Epithelial cell of proximal tubule (primary cell): ENCODE results near the gene AMH. TPM values are rescaled to one million over a fixed set of nuclear protein-coding genes. Genes with fewer than 3 reads are reported as not detected.

ENCODE experiments used
- DNase-seq: peaks from one replicate; pipeline ENCODE4 v3.0.0-alpha.2; 2011; ENCODE audit warnings: low read depth
- H3K4me3 ChIP-seq: 2 replicates; pipeline ENCODE4 v1.5.1; 2011; ENCODE audit warnings: low read depth, mild to moderate bottlenecking, low read length
- total RNA-seq: library from RNA; depleted of rRNA; stranded (reverse); fragments of >200 nt; gene quantifications from 2 replicates; pipeline ENCODE4 v1.2.3, GENCODE V29; 2015
- TF ChIP-seq, protein P1 (sequence below): conservative IDR thresholded peaks from 2 replicates; pipeline ENCODE4 v1.5.1; 2012; ENCODE audit warnings: low read depth, mild to moderate bottlenecking, low read length

AMH gene
- total RNA-seq, 1 donor from 2014 or later, result 0.52 TPM

DNA sequence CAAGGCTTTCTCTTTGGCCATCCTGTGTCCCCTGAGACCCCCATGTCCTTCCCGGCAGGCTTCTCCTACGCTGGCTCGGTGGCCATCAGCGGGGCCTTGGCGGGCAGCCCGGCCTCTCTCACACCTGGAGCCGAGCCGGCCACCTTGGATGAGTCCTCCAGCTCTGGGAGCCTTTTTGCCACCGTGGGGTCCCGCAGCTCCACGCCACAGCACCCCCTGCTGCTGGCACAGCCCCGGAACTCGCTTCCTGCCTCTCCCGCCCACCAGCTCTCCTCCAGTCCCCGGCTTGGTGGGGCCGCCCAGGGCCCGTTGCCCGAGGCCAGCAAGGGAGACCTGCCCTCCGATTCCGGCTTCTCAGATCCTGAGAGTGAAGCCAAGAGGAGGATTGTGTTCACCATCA, 27.2 kb upstream of the AMH start:
- no peak overlapping the region for H3K4me3 ChIP-seq
- TF ChIP-seq, protein P1, sequence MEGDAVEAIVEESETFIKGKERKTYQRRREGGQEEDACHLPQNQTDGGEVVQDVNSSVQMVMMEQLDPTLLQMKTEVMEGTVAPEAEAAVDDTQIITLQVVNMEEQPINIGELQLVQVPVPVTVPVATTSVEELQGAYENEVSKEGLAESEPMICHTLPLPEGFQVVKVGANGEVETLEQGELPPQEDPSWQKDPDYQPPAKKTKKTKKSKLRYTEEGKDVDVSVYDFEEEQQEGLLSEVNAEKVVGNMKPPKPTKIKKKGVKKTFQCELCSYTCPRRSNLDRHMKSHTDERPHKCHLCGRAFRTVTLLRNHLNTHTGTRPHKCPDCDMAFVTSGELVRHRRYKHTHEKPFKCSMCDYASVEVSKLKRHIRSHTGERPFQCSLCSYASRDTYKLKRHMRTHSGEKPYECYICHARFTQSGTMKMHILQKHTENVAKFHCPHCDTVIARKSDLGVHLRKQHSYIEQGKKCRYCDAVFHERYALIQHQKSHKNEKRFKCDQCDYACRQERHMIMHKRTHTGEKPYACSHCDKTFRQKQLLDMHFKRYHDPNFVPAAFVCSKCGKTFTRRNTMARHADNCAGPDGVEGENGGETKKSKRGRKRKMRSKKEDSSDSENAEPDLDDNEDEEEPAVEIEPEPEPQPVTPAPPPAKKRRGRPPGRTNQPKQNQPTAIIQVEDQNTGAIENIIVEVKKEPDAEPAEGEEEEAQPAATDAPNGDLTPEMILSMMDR, result peak; percentile 23
- no peak for DNase-seq

DNA sequence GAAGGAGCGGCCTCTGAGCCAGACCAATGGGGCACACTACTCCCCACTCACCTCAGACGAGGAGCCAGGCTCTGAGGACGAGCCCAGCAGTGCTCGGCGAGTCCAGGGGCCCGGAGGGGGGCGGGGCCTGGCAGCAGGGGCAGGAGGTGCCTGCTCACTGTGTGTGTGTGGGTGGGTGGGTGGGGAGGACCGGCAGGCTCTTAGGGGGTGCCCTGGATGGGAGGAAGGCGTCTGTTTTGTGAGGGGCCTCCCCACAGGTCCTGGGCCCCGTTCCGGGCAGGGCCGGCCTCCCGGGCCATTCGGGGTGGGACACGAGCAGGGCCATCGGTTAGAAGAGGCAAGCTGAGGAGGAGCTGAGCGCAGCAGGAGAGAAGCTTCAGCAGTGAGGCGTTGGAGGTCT, 25.7 kb upstream of the AMH start:
- DNase-seq, result no peak
- TF ChIP-seq, protein P1, result no peak
- H3K4me3 ChIP-seq, result no peak overlapping the region

DNA sequence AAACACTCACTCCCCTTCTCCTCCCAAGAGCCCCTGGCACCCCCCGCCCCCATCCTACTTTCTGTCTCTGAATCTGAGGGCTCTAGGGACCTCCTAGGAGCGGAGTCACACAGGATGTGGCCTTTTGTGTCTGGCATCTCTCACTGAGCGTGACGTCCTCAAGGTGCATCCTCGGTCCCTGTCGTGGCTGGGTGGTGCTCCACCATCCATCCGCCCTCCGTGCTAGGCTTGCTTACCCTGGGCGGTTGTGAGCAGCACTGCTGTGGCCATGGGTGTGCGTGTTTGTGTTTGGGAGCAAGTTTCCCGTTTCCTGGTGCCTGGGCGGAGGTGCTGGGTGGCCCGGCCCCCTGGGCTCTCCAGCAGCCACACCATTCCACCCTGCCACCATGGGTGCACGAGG, 25.2 kb upstream of the AMH start:
- TF ChIP-seq, protein P1, result no peak
- no peak for DNase-seq
- H3K4me3 ChIP-seq, result no peak overlapping the region

DNA sequence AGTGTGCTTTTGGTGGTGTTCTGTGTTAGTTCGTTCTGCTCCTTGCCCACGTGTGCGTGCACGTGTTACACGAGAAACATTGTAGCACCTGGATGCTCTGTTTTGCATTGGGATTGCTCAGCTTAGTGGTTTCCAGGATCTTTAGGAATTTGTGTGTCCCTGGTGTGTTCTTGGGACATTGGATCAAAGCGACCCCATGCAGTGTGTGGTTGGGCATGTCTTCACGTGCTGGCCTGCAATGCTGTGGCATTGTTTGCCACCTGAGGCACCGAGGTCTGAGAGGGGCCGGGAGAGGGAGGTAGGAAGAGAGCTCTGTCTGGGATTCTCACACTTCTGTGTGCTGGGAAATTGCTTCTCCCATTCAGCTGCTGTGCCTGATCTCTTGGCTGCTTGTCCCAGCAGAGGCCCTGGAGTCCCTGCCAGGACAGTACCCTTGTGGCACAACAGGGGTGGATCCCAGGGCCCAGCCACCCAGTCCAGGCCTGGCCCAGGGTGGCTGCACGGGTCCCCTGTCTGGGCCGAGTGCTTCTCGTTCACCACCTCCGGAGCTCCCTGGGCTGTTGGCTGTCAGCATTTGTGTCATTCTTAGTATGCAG, 24.3 kb upstream of the AMH start:
- TF ChIP-seq, protein P1, result no peak
- no peak for DNase-seq
- no peak overlapping the region for H3K4me3 ChIP-seq

DNA sequence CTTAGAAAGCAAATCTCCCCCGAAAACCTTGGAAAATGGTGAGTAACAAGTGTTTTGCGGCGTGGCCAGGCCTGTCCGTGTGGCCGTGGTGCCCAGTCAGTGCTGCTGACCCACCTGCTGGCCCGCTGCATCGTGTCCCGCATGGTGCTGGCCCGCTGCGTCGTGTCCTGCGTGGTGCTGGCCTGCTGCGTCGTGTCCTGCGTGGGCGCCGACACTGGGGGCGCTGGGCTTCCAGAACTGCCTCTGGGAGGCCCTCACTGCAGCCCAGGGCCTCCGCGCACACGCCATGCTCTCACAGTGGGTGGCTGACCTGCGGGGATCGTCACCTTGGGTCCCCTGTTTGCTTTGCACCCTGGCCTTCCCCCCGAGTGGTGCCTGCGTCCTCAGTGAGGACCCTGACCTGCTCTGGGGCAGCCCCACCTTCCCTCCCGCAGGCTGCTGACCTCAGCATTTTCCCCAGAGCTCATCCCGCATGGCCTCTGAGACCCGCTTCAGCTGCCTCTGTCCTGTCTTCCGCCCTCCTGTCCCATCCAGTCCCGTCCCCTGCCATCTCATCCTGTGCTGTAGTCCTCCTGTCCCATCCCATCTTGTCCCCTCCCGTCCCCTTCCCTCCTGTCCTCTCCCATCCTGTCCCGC, 23.6 kb upstream of the AMH start:
- DNase-seq, result no peak
- TF ChIP-seq, protein P1, result no peak
- no peak overlapping the region for H3K4me3 ChIP-seq

DNA sequence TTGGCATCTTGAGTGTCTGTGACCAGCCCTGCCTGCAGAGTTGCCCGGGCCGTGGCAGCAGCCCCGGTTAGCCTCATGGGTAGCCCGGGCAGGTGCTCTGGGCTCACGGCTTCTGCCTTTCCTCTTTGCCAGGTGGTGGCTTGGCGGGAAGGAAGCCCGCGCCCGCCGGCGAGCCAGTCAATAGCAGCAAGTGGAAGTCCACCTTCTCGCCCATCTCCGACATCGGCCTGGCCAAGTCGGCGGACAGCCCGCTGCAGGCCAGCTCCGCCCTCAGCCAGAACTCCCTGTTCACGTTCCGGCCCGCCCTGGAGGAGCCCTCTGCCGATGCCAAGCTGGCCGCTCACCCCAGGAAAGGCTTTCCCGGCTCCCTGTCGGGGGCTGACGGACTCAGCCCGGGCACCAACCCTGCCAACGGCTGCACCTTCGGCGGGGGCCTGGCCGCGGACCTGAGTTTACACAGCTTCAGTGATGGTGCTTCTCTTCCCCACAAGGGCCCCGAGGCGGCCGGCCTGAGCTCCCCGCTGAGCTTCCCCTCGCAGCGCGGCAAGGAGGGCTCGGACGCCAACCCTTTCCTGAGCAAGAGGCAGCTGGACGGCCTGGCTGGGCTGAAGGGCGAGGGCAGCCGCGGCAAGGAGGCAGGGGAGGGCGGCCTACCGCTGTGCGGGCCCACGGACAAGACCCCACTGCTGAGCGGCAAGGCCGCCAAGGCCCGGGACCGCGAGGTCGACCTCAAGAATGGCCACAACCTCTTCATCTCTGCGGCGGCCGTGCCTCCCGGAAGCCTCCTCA, 22.9 kb upstream of the AMH start:
- TF ChIP-seq, protein P1, result no peak
- H3K4me3 ChIP-seq, result no peak overlapping the region
- DNase-seq, result no peak
